ENCODE data around the gene GNB1.
A peak's percentile ranks its signal among the peaks of the same experiment; 100 is the strongest.
"Not testable (repeated sequence)": the region's sequence is repeated elsewhere in the genome, so short reads cannot be mapped to it uniquely, and the experiment has no call there.

Gene GNB1

DNA sequence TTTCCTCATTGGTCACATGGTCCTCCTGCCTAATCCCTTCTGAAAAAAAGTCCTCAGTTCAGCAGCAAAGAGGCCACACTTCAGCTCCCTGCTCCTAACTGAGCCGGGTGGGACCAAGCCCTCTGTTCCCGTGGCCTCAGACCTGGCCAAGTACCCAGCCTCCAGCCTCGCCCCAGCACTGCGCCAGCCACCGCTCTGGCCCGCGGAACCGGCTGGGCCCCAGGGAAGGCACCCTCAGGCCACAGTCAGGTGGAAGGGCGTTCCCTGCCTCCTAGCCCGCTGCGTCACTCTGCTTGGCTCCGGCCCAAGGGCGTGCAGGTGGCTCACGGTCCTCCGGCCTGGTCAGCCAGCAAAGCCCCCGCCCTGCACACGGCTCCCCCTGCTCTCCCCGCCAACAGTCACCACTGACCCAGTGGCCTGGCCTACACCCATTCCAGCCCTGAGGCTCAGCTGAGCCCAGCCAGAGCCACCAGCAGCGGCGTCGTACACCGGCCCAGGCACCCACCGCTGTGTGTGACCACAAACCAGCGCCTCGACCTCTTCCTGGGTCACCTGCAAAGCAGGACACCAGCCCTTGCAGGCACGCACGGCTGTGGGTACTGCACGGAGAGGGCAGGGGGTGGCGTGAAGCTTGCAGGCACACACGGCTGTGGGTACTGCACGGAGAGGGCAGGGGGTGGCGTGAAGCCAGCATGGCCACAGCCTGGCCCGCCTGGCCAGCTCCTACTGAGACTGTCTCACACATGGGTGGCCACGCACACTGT, 132.0 kb downstream of the GNB1 start:
- no peak for DNase-seq

DNA sequence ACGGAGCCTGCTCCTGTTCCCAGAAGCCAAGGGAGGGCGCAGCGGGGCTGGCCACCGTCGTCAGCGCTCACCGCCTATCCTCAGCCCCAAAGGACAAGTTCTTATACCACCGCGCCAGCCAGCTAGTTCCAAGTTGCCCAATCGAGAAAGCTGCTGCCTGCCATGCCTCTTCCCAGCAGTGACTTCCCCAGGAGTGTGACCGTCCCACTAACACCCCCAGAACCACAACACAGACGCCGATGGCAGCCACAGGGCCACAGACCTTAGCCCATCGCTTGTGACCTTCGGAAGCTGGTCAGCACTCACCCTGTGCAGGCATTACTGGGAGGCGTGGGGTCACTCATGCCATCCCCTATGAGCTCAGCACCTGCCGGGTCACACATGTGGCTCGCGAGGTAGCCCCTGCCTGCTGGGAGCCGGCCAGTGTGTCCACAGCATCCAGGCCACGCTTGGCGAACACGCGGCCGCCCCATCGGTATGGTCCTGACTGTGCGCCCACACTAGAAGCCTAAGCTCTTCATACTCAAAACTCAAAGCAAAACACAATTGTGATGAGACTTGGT, 132.7 kb downstream of the GNB1 start:
- DNase-seq, result no peak

DNA sequence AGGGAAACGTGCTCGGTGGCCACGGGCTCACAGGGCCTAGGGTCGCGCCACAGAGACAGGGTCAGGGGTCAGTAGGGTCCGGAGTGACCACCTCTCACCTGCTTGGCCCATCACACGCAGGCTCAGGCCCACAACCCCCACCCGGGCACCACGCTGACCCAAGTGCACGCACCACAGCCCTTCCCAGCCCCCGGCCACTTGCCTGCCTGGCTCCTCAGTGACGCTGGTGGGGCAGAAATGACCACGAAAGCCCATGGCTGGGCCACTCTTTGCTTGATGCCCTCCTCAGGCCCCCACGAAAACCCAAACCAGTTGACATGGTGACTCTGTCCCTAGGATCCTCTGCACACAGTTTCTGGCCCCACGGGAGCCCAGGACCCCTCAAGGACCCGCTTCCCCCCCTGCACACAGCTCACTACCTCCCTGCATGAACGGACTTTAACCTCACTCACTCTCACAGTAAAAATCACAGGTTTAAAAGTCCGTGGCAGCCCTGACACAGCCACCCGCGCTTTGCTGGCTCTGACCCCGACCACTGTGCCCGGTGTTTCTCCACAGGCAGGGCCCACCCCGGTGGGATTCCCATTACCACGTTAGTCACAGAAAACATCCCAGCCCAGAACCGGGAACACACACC, 133.3 kb downstream of the GNB1 start:
- DNase-seq, result no peak

DNA sequence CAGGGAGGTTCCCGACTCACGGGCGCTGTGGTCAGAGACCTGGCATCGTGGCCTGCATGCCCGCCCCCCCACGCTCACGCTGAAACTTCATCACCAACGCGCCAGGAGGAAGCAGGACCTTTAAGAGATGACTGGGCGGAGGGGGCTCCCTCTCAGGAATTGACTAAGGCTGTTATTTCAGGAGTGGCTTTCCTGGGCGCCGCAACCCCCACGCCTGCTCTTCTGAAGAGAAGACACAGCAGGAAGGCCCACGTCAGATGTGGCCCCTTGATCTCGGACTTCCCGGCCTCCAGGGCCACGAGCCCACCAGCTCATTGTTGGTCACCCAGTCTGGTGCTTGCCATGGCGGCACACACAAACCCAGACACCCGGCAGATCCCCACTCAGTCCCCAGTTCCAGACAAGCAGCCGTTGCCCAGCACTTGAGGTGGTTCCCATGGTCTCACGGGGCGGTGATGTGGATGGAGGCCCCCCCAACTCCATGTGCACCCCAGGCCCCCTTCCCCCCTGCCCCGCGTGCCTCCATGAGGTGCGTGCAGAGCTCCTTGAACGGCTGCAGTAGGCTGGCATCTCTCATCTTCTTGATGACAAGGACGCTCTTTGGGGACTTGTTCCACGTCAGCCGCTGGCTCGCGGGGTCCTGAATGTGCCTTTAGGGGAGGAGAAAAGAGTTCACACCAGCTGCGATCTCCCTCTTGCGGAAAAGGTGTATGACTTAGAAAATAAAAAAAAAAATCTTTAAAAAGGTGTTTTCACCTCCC, 134.0 kb downstream of the GNB1 start:
- no peak for DNase-seq

DNA sequence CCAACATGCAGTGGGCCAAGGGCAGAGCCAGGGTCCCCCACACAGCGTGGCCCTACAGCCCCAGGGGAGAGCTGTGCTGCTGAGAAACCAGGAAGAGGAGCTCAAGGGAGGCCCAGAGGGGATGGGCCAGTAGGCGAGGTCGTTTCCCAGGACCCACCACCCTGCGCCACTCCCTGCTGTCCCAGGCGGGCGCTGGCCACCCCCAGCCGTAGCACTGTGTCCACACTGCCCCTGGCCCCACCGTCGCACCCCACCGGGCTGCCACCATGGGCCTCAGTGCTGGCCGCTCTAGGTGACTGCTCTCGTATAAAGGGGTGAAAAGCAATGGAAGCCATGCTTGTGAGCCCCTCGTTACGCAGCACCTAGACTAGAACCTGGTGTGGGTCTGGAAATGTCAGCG, 135.0 kb downstream of the GNB1 start:
- DNase-seq, result no peak

DNA sequence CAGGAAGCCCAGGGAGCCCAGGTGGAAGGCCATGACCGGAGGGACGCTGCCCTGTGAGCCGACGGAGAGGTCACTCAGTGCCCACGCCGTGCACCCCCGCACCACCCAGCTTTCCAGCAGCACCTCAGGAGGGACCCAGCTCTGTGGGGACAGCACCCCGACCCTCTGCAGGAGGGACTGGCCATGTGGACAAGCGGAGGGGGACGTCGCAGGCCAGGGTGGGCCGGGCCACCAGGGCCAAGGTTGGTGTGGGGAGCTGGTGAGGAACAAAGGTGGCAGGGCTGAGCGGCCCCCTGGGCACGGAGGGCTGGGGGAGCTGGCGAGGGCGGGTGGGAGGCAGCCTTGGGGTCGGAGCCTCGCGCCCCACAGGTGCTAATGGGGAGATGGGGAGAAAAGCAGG, 135.5 kb downstream of the GNB1 start:
- no peak for DNase-seq

DNA sequence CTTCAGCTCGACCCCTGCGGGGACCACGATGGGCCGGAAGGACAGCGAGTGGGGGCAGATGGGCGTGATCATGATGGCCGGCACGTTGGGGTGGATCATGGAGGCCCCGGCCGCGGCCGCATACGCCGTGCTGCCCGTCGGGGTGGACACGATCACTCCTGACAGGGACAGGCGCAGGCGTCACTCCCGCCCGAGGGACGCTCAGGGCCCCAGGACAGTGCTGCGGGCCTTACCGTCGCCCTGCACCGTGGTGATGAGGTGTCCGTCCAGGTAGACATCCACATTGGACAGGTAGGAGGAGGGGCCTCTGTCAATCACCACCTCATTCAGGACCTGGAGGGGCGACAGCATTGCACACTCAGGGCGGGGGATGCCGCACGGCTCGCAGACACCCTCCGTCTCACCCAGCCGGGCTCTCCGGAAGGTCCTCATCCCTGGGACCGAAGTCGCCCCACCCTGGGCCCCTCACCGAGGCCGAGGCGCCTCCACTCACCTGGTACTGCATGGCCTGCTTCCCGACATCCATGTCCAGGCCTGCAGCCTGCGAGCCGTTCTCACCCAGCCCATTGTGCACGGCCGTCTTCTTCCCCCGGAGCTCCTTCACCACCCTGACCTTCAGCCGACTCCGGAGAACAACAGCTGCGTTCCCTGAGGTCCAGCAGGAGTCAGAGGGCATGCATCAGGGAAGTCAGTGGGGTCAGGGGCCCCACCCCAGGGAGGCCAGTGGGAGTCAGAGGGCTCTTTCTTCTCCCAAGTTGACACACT, 136.7 kb downstream of the GNB1 start:
- DNase-seq, result no peak

DNA sequence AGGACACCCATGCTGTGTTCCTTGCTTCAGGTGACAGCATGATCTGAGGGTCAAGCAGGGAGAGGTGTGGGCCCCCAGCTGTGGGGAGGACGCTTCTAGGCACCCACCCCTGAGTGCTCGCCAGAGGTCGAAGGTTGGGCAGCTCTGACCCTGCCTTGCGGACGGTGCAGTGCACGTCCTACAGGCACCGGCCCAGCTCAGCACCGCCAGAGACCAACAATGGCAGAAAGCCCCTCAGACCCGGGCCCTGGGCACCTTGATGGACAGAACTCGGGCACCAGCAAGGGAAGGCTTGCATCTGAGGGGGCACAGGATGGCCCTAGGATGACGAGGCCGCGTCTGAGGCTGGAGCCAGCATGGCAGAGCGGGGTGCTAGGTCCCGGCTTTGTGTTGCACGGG, 137.3 kb downstream of the GNB1 start:
- DNase-seq, result no peak

DNA sequence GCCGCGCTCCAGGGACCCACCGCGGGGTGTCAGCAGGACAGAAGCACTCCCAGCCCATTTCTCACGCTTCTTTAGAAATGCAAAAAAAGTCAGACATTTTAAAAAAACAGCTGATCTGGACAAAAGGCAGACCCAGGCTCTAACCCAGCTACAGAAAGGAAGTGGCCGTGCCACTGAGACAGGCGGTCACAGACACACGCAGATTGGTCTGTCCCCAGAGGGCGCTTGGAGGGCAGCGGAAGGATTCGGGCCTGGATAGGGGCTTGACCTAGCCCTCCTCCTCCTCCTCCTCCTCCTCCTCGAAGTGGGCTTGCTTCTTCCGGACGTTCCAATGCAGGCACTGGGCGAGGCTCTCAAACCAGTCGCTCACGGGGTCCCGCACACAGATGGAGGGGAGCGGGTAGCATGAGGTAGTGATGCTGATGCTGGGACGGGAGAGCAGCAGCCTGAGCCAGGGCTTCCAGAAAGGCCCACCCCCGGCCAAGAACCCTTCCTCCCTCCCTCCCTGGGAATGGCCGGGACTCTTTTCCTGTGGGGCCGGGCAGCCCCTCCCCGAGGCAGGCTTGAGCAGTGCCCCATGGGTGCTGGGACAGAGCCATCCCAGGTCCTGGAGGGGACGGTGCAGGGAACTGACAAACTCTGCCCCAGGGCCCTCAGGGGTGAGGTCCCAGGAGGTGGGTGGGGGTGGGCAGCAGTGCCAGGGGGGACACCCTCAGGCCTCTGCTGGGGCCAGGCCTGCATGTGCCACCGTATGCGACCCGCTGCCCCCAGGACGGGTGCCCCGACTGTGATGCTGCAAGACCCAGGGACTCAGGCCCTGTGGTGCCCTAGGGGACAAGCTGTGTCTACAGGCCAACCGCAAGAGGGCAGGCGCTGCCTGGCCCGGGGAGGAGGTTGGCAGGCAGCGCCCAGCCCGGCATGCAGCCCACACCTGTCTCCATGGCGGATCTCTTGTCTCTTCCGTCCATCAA, 138.0 kb downstream of the GNB1 start:
- DNase-seq, result no peak

DNA sequence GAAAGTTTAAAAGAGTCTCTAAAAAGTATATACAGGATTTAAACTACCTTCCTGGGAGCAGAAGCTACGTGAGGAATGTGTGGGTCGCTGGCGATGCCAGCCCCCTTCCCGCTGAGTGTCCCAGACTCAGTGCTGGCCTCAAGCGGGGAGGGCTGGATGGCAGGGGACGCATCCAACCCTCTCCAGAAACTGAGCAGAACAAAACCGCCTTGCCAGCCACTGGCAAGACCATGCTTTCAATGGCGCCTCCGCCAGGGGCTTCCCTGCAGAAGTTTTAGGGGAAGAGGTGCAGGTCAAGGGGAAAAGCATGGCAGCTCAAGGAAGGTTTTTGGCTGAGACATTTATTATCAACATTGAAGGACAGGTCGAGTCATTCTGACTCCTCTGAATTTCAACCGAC, 138.7 kb downstream of the GNB1 start:
- DNase-seq, result no peak

DNA sequence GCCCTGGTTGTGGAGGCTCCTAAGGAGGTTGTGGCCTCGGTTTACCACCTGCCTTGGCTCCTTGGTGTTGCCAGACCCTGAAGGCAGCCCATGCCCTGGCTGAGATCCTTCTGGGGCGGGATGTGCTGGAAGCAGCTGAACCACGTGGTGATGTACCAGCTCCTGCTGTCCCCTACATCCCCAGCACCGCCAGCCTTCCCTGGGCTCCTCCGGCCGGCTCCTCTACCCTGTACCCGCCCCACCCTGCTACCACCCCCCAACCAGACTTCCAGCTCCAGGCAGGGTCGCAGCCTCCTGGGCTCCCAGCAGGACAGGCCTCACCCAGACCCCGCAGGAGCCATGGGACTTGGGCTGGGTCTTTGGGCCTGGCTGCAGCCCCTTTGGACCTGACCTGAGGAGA, 140.9 kb downstream of the GNB1 start:
- not testable (repeated sequence) for DNase-seq

DNA sequence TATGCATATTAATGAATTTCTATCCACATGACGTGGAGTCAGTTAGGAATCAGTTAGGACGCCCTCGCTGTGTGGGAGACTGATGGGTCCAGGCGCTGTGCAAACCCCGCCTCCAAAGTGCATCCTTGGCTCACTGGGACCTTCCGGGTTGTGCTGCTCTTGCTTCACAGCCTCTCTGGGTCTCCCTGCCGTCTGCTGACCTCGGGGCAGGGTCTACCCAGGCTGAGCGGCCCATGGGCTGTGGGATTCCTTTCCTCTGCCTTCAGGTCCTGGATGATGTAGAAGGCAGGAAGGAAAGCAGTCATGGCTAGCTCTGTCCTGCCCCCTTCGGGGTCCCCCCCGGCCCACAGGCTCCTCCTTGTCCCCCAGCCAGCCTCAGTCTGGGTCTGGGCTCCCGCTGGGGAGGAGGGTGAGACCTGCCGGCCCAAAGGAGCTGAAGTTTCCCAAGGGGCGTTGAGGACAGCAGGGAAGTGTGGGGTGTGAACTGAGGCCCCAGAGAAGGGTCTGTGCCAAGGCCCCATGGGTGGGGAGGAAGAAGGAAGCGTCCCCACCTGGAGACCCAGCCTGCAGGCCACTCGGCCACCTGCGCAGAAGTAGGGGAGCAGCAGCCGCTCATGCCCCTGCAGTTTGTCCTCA, 142.1 kb downstream of the GNB1 start:
- DNase-seq, result no peak

DNA sequence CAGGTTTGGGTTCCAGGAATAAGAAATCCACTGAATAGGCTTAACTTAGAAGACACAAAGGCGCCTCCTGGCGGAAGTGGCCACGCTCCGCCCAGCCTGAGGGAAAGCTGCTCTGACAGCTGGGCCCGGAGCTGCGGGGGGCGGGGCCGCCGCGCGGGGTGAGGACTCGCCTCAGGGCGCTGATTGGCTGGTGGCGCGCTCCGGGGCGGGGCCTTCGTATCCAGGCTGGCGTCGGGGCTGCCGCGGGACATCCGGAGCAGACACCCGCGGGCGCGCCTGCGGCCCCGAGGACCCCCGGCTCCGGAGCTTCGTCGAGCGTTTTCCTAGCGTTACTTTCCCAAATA, 144.3 kb downstream of the GNB1 start:
- not testable (repeated sequence) for DNase-seq

DNA sequence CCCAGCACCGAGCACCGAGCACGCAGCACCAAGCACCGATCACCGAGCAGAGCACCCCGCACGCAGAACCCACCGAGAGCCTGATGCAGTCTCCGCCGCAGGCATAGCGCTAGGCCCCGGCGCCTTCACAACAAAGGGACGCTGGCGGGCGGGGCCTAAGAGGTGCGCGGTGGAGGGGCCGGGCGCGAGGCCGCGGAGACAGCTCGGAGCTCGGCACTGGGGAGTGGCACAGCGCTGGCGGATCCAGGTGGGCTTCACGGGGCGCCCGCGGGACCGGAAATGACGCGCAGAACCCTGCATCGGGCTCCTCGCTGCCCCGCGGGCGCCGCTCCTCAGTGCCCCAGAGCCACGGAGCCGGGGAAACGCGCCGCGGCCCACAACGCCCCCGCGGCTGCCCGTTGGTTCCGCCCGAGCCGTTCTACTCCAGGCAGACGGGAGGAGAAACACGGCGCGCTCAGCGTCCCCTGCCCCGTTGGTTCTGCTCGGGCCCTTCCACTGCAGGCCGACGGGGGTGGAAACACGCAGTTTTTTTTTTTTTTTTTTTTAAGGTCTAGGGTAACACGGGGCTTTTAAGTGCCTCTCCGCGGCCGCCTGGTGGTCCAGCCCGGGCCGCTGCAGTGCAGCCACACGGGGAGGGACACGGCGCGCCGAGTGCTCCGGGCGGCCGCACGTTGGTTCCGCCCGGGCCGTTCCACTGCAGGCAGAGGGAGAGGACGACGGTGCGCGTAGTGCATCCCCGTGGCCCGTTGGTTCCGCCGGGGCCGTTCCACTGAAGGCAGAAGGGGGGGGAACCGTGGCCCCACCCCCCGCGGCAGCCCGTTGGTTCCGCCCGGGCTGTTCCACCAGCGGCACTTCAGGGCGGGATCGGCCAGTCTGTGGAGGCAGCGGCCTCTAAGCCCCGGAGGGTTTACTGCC, 145.0 kb downstream of the GNB1 start:
- DNase-seq, result peak; percentile 82

DNA sequence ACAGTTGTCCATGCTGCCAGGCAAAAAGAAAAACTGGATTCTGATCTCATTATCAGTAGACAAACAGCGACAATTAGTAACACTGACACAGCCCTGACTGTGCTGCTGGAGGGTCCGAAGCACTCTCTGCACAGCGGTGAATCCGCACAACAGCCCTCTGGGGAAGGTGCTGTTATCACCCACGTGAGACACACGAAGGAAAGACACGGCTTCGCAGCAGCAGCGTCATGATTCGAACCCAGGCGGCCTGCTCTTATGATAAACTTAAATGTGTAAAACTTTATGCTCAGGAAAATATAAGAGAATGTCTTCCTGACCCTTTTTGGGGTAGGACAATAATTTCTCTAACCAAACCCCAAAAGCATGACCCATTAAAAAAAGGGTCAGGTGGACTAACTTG, 148.4 kb downstream of the GNB1 start:
- DNase-seq, result not testable (repeated sequence)

DNA sequence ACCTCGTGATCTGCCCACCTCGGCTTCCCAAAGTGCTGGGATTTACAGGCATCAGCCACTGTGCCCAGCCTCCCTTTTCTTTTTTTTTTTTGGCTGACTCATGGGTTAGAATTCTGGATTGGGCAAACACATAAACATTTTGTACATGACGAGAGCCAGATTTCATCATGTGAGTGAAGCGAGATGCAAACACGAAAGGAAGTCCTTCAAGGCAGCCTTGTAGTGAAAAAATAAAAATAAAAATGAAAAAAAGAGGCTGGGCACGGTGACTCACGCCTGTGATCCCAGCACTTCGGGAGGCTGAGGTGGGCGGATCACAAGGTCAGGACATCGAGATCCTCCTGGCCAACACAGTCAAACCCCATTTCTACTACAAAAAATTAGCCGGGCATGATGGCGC, 149.9 kb downstream of the GNB1 start:
- not testable (repeated sequence) for DNase-seq

DNA sequence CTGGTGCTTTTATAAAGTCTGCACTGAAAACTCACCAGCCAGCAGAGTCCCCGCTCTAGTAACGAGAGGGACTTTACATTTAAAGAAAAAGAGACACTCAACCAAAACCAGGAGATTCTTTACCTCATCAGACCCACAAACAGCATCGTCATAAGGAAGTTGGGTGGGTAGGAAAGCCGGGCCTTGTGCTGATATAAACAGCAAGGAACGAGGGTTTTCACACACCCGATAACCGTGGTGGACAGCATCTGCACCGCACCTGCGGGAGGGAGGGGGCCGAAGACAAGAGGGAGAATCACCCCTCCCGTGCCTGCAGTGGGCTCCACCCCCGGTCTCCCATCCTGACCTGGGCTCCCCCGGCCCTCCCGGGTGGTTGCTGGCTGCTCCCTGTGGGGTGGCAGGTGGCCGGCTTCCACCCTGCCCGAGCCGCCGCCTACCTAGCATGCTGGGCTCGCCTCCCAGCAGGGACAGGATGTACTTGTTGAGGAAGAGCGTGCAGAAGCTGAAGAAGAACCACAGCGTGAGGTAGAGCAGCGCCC, 152.0 kb downstream of the GNB1 start:
- DNase-seq, result not testable (repeated sequence)

DNA sequence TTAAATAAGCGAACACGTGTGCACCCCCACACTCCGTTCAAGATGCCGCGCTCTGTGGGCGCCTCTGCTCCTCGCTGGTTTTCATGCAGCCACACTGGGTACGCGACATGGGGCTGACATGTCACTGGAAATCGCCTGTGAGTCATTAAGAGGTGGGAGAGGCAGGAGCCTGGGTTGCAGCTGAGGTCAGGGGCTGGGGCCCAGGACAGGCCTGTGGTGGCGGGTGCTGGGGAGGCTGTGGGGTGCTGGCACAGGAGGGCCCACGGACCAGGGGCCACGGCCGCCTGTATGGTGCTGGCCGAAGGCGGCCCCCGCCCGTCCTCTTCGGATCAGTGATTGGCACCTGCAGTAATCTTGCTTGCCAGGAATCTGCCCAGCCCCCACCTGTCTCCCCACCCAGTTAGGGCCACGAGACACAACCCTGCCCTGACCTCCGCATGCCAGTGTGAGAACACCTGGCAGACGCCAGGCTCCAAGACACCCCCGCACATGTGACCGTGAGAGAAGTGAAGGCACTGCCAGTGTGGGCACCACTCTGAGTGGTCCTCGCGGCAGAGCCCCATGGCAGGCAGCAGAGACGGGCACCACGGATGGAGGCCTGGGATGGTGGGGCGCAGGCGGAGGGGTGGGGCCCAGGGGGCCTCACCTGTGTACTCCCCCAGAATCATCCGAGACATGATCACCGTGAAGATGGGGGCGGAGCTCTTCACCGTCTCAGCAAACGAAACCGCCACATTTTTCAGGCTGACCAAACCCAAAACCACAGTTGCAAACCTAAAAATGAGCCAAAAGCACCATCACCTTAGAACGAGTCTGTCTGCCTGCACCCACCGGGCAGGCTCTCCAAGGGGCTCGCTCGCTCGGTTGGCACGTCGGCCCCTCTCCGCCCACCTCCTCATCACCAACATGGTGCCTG, 153.0 kb downstream of the GNB1 start:
- DNase-seq, result not testable (repeated sequence)
